ENCODE results near the gene BCLAF3. TPM values are rescaled to one million over a fixed set of nuclear protein-coding genes. Genes with fewer than 3 reads are reported as not detected.
A peak's percentile ranks its signal among the peaks of the same experiment; 100 is the strongest.

Gene BCLAF3
- total RNA-seq, 4 donors from 2014 or later, result 10.5 to 42.1 (median 16.4) TPM

GRCh38 chrX:20015422-20015821 lies 24.6 kb upstream of the BCLAF3 start:
- Histone ChIP-seq H3K4me1 (no peaks in the 10 kb centered on the region), H3K36me3 (no peaks in the 10 kb centered on the region), H3K9me3 (no peaks in the 10 kb centered on the region), H3K4me3 (no peak overlapping the region), H3K27ac (no peak overlapping the region), H3K27me3 (no peaks in the 10 kb centered on the region)
- TF ChIP-seq CTCF (IDR thresholded peaks at IDR 0.05) (no peak), POLR2A (IDR thresholded peaks at IDR 0.05) (no peak)
- no peak for DNase-seq

- Histone ChIP-seq H3K36me3 (no peaks in the 10 kb centered on the region), H3K27ac (no peak overlapping the region), H3K9me3 (no peaks in the 10 kb centered on the region), H3K4me1 (no peaks in the 10 kb centered on the region), H3K4me3 (no peak overlapping the region), H3K27me3 (no peaks in the 10 kb centered on the region)
- DNase-seq, result no peak
- TF ChIP-seq POLR2A (IDR thresholded peaks at IDR 0.05) (no peak), CTCF (IDR thresholded peaks at IDR 0.05) (no peak)
These were observed 20.7 kb upstream of the BCLAF3 start for GRCh38 chrX:20011608-20012007.

GRCh38 chrX:20007962-20008622 lies 17.2 kb upstream of the BCLAF3 start:
- Histone ChIP-seq H3K4me3 (no peak overlapping the region), H3K4me1 (no peaks in the 10 kb centered on the region), H3K27me3 (no peaks in the 10 kb centered on the region), H3K27ac (no peak overlapping the region), H3K36me3 (no peaks in the 10 kb centered on the region), H3K9me3 (no peaks in the 10 kb centered on the region)
- TF ChIP-seq POLR2A (IDR thresholded peaks at IDR 0.05) (no peak), CTCF (IDR thresholded peaks at IDR 0.05) (no peak)
- DNase-seq, result no peak

- Histone ChIP-seq H3K9me3 (no peaks in the 10 kb centered on the region), H3K36me3 (no peaks in the 10 kb centered on the region), H3K27ac (no peak overlapping the region), H3K27me3 (no peaks in the 10 kb centered on the region), H3K4me1 (no peaks in the 10 kb centered on the region), H3K4me3 (no peak overlapping the region)
- TF ChIP-seq CTCF (IDR thresholded peaks at IDR 0.05) (no peak), POLR2A (IDR thresholded peaks at IDR 0.05) (no peak)
- no peak for DNase-seq
These were observed 15.0 kb upstream of the BCLAF3 start for GRCh38 chrX:20005883-20006282.

GRCh38 chrX:20001588-20001987 lies 10.7 kb upstream of the BCLAF3 start:
- no peak for TF ChIP-seq CTCF (IDR thresholded peaks at IDR 0.05)
- TF ChIP-seq POLR2A (IDR thresholded peaks at IDR 0.05), result no peak
- DNase-seq, result no peak

DNA sequence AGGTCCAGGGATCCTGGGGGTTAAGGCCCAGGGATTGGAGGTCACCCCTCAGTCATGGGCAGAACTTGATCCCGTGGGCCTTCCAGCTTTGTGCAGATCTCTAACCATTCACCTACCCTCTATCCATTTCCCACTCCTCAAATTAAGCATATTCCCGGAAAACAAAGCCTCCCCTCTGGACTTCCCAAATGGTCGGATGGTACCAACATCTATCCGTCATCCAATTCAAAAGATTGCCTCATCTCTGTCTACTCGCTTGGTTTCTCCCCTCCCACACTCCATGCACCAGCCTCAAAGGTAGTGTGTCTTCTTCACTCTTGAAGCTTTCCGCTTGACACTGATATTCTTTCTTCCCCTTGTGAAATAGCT lies 473 bp upstream of the BCLAF3 start:
- Histone ChIP-seq H3K4me1 (no peaks in the 10 kb centered on the region), H3K27ac (peak overlapping the region; percentile 46 to 81 (median 74)), H3K27me3 (no peaks in the 10 kb centered on the region), H3K9me3 (no peaks in the 10 kb centered on the region), H3K36me3 (no peaks in the 10 kb centered on the region), H3K4me3 (peak overlapping the region; percentile 67 to 93 (median 70))
- no peak for DNase-seq
- no peak for TF ChIP-seq CTCF (IDR thresholded peaks at IDR 0.05)
- no peak for TF ChIP-seq POLR2A (IDR thresholded peaks at IDR 0.05)

More at GRCh38 chrX:20001588-20001987, 10.7 kb upstream of the BCLAF3 start:
- H3K27ac ChIP-seq, result no peak overlapping the region
- H3K4me1 ChIP-seq, result no peaks in the 10 kb centered on the region
- H3K36me3 ChIP-seq, result no peaks in the 10 kb centered on the region
- no peaks in the 10 kb centered on the region for H3K9me3 ChIP-seq
- H3K27me3 ChIP-seq, result no peaks in the 10 kb centered on the region
- no peak overlapping the region for H3K4me3 ChIP-seq
